Activated effector memory CD4-positive, alpha-beta T cell treated with Interleukin-2 at 50 U/mL for 16 hours (primary cell): ENCODE measurements around the gene NR5A1.

Experiments used
- DNase-seq: peaks from one replicate; pipeline ENCODE4 v3.0.0-alpha.2; 2020

Gene NR5A1

DNA sequence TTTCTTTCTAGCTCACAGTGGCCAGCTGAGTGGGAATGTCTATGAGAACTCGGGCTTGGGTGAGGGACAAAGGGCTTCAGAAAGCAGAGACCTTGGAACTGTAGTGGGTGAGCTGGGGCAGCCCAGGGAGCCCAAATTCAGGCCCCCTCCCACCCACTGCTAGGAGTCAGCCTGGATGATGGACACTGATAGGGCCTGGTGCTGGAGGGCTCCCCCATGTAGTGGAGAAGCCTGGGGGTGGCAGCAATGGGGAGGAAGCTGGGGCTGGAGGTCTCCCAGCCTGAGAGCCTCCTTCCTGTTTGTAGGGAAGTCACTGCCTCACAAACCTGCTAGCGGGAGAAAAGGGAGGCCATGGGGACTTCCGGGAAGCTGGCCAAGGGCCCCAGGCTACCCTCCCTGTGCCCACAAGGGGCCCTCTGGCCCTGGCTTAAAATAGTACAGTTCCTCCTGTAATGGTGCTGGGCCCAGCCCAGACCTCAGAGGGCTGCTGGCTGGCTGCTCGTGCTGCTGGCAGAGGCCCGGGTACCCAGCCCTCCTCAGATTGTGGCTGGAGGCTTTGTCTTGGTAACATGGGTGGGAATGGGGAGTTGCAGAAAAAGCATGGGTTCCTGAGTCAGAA, 6.3 kb upstream of the NR5A1 start:
- DNase-seq, result no peak

DNA sequence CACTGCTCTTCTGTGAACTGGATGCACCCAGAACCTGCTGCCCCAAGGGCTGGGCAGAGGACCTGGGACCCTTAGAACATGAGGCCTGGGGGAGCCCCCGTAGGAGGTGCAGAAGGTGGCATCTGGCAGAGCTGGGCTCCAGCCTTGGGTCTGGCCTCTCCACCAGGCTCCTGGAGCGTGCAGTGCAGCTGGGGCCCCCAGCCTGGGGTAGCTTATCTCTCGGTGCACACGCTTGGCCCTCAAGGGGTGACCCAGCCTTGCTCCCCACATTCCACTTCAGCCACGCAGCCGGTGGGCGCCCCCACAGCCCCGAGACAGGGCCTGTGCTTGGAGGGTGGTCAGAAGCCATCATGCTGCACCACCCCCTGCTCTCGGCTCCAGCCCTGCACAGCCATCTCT, 5.6 kb upstream of the NR5A1 start:
- no peak for DNase-seq

DNA sequence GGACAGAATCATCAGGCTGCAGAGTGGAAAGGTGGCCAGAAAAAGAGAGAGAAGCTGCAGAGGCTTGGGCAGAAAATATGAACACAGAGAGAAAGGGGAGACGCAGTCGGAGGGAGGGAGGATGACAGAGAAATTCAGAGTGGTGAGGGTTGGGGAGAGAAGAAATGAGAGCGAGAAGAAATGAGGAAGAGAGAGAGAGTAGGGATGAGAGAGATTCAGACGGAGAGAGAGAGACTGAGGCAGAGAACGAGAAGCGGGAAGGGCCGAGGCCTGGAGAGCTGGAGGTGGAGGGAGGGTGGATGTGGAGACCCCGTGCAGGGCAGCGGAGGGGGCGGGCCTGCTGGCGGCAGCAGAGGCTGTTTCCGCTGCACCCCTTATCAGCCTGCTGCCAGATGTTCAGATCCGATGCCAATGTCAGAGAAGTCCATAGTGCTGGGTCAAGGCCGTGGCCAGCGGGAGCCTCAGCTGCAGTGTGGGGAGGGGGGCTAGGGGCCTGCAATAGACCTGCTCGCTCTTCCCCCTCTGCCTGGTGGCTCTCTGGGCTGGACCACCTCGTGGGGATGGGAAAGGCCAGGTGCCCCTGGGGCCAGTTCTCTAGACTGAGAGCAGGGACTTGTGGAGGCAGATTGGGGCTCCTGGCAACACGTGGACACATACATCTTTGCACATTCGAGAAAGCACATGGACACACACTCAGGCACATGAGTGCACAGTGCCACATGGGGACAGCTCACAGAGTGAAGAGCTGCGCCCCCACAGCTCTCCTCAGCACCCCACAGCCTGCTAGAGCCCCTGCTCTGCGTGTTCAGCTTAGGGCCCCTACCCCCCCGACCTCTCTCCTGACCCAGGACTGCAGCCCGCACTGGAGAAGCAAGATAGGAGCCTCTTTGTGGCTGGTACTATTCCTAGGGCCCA, 4.9 kb upstream of the NR5A1 start:
- no peak for DNase-seq

DNA sequence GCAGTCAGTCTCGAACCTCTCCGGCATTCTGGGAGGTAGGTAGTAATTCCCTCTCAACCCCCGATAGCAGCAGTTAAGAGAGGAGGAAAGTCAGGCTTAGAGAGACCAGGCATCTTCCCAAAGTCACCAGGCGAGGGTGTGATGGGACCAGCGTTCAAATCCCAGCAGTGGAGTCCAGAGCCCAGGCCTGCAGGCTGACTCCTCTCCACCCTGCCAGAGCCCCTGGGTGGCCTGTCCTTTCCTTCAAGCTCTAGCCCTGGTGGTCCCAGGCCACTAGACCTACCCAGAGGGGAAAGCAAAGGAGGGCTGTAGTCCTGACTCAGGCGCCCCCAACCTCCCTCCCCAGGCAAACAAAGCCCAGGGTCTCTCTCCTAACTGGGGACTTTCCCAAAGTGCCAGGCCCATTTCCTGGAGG, 4.2 kb upstream of the NR5A1 start:
- no peak for DNase-seq

DNA sequence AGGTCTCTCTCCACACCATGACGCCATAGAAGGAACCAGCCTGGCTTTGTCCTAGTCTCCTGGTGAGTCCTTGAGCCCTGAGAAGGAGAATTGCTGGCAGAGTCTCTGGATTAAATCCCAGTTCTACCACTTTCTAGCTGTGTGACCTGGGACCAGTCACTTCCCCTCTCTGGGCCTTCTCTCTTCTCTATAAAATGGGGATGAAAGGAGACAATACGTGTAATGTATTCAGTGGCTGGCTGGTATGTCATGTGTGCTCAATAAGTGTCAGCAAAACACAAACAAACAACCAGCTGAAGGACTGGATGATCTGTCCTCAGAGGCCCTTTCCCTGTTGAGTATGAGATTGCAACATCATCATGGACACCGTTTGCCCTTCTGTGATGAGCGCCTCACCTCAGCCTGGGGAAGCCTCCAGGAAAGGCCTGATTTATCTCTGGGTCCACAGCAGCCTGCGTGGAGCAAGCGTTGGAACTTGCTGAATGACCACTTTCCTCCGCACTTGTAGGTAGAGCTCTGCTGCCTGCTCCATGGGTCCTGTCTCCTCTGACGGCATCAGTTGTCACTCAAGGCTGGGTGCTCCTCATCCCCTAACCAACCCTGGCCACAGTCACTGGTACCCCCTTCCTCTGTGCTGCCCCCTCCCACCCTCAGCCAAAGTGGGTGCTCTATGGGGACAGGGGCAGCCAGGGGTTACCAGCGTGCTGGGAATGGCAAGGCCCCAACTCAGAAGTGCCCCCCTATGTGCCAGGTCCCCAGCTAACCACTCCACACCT, 3.6 kb upstream of the NR5A1 start:
- no peak for DNase-seq

DNA sequence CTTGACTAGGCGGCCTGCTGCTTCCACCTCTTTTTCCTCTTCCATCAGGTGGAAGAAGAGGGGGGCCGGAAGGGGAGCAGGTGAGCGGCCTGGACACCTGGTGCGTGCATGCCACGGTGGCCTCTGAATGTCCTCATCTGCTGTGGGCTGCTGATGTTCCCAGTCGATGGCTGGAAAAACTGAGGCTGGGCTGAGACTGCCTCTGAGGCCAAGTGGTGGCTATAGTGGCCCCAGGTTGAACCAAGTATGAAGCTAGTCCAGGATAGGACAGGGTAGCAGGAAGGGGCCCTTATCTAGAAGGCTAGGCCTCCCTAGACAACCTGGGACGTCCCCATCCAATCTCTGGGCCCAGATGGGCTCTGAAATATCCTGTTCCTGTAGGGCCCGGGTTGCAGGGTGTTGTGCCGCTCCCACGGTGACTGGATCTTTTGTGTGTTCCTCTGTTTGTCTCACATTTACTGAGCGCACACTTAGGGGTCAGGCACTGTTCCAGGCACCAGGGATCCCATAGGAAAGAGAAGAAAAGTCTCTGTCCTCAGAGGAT, 753 bp upstream of the NR5A1 start:
- DNase-seq, result no peak

DNA sequence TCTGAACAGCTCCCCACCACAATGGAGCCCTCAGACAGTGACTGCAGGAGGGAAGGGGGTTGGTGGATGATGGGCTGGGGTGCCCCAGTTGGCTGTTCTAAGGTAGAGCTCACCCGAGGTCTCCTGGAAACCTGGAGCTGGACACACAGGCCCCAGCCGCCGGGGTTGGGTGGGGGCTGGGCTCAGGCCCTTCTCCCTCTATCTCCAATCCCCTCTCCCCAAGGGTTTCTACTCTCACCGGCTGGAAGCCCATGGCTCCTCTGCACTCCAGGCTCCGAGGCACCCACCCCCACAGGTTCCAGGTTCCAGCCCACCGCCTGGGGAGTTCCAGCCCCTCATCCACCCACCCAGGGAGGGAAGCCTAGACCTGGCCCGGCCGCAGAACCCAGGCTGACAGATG, 766 bp downstream of the NR5A1 start:
- DNase-seq, result no peak

DNA sequence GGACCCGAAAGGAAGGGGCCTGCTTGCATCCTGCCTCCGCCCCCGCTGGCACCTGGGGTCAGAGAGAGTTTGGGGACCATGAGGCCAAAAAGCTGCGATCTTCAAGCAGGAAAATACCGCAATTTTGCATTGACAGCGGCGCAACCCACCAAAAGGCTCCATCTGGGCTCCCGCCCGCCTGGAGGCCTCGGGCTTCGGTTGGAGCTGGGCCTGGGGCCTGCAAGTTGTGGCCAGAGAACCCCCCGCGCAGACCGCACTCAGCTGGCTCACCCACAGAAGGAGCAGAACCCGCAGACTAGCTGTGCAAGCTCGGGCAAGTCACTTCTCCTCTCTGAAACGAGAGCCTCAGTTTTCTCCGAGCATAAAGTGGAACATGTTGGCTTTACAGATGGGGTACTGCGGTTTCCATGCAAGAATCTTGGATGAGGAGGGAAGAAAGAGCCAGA, 1.3 kb downstream of the NR5A1 start:
- DNase-seq, result no peak

DNA sequence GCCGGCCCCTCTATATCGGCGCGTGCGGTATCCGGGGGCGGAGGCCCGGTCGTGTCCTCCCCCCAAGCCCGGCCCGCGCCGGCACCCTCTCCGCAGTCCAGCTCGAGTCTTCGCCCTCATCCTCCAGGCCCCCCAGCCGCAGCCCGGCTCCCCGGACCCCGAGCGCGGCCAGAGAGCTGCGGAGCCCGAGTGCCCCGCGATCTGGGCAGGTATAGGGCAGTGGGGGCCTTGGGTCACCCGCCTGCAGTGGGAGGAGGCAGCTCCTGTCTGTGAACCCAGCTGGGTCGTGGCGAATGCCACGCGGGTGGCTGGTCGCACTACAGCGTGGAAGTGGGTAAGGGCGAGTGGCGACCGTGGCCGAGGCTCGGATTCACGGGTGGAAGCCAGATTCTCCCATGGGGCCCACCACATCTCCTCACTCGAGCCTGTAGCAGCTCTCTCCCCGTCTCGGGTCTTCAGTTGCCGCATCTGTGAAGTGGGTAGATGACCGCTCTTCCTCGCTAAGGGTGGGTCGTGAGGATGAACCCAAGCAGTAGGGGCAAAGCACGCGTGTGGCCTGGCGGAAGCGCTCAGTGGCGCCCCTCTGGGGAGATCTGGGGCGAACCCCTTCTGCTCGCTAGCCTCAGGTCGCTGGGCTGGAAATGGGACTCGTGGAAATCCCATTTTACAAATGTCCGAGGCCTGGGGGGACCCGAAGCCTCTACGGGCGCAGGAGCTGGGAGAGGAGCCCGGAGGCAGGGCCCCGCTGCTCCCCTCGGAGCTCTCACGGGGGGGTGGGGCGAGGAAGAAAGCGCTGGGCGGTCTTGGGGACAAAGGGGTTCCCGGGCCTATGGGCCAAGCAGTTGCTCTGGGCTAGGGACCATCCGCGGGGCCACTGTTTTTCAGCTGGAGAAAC, 1.9 kb downstream of the NR5A1 start:
- no peak for DNase-seq

DNA sequence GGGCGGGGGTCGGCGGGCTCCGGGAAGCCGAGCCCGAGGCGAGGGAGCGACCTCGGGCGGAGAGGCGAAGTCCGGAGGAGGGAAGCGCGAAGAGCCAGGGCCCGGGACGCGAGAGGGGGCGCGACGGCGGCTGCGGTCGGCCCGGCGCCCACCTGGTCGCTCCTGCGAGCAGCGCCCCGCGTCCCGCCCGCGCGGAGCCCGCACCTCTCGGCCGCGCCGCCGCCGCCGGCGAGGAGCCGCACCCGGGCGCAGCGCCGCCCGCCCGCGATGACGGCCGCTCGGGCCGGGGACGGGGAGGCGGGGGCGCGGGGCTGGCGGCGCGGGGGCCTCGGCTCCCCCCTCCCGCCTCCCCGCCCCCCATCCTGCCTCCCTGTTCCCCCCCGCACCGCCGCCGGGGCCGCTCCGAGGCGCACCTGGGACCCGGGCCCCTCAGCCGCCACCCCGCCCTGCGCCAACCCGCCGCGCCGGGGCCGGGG, 2.6 kb downstream of the NR5A1 start:
- DNase-seq, result no peak

DNA sequence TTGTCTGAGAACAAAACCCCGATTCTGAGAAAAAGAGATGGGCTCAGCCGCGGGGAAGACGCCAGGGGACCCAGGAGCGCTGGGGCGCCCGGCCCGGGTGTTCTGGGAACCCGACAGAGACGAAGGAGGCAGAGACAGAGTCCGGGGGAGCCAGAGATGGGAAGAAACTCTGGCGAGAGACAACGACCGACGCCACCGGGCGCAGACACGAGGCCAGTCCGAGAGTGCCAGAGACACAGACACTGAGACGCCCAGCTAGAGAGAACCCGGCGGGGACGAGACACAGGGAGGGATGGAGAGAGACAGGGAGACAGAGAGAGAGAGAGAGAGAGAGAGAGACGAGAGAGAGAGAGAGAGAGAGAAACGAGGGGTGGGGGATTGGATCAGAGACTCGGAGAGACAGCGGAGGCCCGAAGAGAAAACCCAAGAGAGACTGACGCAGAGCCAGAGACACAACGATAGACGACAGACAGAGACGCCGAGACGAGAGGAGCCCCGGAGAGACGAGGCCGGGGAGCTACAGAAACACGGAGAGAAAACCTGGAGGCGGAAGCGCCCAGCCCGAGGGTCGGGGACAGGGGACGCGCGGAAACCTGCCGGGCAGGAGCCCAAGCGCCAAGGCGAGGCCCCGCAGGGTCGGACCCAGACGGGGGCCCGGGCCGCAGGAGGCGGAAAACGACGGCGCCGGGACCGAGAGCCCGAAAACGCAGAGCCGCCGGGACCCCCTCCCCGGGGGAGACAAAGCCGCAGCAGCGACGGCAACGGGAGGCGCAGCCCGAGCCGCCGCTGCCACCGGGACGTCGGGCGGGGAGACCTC, 3.3 kb downstream of the NR5A1 start:
- DNase-seq, result no peak

DNA sequence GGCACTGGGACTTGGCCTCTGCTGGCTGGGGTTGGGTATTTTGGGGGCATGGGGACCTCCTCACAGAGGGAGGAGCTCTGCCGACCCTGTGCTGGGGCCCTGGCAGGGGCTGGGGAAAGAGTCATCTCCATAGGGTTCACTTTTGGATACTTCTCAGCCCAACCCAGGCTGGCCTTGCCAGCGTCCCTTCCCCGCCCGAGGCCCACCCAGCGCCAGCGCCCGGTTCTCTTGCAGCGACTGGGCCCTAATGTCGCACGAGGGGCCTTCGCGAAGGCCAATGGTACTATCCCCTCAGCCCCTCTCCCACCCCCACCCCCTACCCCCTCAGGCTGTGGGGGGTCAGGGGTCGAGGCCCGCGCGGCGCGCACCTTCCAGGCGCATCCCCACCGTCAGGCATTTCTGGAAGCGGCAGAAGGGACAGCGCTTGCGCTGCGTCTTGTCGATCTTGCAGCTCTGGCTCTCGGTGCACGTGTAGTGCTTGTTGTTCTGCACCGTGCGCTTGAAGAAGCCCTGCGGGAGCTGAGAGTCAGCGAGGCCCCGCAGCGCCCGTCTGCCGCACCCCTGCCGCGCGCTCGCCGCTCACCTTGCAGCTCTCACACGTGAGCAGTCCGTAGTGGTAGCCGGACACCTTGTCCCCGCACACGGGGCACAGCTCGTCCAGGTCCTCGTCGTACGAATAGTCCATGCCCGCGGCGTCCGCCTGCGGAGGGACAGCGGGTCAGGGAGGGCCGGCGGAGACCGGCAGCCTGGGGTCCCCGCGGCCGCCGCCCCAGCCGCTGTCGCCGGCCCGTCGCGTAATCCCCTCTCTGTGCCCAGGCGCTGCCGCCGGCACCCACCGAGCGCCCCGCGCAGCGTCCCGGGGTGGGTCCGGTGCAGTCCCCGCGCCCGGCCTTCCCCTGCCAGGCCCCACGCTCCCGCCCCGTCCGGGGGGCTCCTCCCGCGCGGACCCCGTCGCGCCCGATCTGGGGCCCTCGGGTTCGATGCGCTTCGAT, 4.2 kb downstream of the NR5A1 start:
- no peak for DNase-seq

DNA sequence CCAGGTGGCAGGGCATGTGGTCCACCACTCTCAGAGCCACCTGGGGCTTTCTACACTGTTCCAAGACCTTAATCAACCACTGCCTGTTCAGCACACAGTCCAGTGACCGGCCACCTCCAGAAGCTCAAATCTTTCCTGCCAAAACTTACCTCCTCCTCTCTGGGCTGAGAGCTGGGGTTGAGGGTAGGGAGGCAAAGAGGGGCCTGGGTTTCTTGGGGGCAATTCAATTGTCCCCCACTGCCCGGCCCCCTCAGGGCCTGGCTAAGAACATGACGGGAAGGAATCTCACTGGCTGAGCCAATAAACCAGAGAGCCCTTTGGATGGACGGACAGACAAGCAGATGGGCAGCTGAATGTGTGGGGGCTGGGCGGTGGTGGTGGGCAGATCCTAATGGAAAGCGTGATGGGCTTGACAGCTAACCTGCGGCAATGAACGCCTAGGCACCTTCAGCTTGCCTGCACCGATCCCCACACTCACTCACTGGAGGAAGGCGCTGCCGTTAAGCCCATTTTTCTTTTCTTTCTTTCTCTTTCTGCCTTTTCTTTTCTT, 5.4 kb downstream of the NR5A1 start:
- no peak for DNase-seq

DNA sequence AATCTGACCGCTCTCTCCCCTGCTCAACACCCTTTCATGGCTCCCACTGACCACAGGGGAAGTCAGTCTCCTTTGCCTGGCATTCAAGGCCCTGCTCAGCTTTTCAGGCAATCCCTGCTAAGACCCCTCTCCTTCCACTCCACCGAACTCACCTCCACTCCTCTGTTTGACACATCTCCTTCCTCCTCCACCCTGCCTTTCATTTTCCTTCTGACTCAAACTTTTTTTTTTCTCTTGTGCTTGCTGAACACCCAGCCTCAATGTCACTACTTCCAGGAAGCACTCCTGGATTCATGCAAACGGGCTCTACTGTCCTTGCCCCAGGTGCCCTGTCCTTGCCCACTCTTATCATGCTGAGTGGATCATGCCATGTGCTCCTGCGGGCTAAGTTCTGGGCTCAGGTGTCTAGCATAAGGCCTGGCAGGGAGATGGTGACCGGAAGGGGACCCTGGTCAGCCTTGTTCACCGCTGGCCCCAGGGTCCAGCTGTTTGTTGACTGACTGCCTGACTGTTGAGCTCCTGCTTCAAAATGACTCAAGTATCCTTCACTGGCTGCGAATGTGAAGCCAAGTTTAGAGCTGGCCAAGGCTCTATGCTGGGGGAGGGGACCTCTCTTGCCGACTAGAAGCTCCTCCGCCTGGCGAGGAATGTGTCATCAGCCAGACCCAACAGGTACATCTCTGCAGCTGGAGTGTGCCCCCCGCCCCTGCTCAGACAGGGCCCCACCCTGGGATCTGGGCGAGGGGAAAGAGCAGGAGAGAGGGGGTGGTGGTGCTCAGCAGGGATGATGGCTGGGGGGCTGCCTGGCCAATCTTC, 6.2 kb downstream of the NR5A1 start:
- no peak for DNase-seq

DNA sequence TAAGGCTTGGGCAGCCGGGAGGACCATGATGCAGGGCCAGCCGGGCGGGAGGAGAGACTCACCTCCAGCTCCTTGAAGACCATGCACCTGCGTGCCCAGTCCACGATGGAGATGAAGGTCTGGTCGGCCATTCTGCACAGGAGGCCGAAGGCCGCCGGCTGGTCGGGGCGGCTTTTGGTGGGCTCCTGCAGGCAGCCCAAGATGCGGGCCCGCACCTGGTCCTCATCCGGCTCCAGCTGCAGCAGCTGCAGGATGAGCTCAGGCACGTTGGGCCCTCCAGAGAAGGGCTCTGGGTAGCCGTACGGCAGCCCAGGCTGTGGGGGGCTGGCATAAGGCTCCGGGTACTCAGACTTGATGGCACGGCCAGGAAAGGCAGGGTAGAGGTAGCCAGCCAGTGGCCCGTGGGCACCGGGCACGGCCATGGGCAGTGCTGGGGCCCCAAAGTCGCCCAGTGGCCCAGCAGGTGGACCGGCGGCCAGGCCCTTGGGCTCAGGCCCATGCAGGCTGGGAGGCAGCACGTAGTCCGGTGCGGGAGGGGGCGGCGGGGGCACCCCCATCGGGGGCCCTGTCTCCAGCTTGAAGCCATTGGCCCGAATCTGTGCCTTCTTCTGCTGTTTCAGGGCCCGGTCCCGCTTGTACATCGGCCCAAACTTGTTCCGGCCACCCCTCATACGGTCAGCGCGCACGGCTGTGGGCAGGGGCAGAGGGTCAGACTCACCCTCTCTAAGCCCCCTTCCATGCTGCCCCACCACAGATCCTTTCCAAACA, 7.0 kb downstream of the NR5A1 start:
- DNase-seq, result no peak

DNA sequence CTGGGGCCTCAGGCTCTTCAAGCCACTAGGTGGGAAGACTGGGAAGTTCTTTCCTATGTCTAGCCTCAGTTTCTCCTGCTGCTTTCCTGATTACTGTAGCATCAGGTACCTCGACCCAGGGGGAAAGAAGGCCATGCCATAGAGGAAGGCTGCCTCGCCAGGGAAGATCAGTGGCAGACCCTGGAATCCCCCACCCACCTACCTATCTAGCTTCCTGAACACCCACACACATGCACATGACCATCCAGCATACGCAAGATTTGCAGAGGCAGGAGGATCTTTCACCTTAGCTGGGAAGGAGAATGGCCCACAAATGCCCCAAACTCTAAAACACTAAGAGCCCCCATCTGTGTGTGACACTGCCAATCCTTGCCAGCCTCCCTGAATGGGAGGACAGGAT, 8.0 kb downstream of the NR5A1 start:
- DNase-seq, result no peak

DNA sequence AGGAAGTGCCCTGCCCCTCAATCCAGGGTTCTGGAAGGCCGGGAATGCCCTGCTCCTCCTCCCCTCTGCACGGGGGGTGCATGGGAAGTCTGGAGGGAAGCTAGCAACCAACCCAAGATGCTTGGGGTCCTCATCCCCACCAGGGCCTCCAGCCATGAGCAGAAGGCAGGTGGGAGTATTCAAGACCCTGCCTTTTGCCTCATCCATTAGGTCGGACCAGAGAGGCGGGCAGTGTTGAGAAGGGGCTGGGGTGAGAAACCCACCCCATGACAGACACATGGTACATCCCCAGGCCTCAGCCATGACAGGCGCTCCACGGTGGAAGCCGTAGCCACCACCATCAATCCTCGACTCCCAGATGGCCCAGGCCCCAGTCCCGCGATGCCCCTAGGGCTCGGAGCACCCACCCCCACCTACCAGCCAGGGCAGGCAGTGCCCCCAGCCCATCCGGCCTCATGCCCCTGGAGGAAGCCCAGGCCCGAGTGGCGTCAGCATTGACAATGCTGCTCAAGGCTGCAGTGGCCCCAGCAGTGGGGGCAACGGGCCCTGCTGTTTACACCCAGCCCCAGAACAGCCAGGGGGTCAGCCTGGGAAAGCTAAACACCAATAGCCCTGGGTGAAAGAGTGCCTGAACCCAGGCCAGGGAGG, 8.6 kb downstream of the NR5A1 start:
- DNase-seq, result no peak
